Measurements from ENCODE around the gene RAB11FIP3.
"Not testable (repeated sequence)": the region's sequence is repeated elsewhere in the genome, so short reads cannot be mapped to it uniquely, and the experiment has no call there.

The RAB11FIP3 gene

DNA sequence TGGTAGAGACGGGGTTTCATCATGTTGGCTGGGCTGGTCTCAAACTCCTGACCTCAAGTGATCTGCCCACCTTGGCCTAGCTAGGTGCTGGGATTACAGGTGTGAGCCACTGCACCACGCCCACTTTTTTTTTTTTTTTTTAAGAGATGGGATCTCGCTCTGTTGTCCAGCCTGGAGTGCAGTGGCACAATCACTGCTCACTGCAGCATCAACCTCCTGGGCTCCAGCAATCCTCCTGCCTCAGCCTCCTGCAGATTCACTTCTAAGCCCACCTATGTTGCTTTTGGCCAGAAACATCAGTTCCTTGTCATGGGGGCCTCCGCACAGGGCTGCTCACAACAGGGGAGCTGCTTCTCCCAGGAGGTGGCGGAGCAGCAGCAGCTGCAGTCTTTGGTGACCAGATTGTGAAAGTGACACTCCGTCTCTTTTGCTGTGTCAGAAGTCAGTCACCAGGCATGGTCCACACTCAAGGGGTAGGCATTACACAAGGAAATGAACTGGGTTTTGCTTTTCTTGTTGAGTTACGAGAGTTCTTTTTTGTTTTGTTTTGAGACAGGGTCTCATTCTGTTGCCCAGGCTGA lies 32.9 kb upstream of the RAB11FIP3 start:
- no peak for DNase-seq (ENCODE audit: low read depth in 1 of 2, low spot score in 1 of 2)

DNA sequence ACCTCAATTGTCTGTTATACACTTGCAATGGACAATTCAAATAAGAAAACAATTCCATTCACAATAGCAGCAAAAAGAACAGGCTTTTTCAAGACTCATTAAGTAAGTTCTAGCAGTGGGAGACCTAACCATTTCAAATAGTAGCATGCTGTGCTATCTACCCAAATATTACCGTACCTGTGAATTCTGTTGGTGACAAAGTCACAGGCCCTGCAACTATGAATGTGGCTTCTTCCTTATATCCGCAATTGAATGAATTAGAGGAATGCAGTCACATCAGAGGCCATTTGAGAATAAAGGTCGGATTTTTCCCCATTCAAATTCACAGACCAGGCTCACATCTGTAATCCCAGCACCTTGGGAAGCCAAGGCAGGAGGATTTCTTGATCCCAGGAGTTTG lies 29.2 kb upstream of the RAB11FIP3 start:
- no peak for DNase-seq (ENCODE audit: low read depth in 1 of 2, low spot score in 1 of 2)

DNA sequence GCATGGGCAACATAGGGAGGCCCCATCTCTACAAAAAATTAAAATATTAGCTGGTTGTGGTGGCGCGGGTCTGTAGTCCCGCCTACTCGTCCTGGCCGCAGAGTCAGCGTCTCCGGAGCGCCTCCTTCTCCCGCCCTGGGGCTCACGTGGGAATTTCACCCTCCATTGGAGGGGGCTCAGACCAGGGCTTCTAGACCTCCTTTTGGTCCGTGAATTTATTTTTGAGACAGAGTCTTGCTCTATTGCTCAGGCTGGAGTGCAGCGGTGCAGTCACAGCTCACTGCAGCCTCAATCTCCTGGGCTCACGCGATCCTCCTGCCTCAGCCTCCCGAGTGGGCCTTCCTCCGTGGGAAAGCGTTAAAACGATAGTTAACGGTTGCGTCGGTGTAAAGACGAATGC lies 28.8 kb upstream of the RAB11FIP3 start:
- DNase-seq (ENCODE audit: low read depth in 1 of 2, low spot score in 1 of 2) = no peak

DNA sequence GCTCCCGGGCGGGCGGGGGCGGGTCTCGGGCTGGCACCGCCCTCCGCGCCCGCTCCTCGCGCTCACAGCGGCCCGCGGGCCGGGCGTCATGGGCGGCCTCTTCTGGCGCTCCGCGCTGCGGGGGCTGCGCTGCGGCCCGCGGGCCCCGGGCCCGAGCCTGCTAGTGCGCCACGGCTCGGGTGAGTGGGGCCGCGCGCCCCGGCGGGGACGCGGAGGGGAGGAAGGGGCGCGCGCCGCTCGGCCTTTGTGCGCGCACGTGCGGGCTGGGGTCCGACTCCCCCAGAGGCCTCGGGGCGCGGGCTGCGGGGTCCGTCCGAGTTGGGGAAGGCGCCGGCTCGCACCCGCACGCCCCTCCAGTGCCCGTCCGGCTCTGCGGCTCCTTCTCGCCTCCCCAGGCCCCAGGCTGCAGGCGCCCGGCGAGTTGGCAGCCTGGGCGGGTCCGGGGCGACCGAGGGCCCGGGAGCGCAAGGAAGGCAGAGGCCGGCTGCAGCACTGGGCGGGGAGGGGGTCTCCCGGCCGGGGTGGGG lies 28.3 kb upstream of the RAB11FIP3 start, which contains the start of gene NME4:
Gene NME4, plus strand, starts transcription at position 65 of the 527 bp plus-strand sequence. Its CDS starts 24 bp downstream, at position 89.
- no peak for DNase-seq (ENCODE audit: low read depth in 1 of 2, low spot score in 1 of 2)

DNA sequence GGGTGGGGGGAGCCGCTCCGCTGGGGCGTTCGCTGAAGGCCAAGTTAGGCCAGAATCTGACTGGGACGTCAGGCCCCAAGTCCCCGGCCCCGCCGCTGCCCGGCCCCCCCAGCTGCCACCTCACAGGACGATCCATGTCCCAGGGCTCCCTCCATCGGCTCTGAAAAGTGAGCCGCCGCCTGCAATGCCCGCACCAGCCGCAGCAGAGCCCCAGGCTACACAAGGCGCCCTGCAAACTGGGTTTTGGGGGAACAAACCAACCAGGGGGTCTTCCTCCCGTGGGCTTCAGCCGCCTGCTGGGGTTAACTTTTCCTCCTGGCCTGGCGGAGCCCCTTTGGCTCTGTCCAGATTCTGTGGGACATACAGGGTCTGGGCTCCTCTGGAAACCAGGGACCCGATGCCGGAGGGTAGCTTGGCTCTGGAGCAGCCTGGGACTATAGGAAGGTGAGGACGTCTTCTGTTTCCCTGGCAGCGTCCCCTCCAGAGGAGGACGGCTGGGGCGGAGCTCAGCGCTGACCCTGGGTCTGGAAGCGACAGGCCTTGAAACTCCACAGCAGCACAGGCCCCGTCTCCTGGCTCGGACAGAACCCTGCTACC lies 27.6 kb upstream of the RAB11FIP3 start:
- DNase-seq (ENCODE audit: low read depth in 1 of 2, low spot score in 1 of 2) = no peak

DNA sequence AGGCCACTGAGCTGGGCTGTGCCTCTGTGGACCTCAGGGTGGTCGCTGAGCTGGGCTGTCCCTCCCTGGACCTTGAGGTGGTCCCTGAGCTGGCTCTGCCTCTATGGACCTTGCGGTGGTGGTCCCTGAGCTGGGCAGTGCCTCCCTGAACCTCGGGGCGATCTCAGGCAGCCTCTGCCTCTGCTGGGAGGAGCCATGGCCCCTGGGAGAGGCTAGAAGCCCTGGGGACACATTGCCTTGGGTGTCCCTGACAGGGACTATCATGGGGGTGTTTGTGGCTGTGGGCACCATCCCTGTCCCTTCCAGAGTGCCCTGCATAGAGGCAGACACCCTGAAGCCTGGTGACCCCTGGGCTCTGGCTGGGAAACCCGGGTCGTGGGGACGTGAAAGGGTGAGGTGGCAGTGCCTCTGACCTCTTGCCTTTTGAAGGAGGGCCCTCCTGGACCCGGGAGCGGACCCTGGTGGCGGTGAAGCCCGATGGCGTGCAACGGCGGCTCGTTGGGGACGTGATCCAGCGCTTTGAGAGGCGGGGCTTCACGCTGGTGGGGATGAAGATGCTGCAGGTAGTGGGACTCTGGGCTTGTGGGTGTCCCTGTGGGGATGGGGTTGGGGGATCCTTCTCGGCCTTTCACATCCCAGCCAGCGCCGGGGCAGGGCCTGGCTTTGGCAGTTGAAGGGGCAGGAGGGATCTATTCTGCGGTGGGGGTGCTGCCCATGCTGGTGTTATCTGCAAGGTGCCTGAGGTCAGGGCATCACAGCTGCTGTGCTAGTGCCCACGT lies 26.7 kb upstream of the RAB11FIP3 start:
- no peak for DNase-seq (ENCODE audit: low read depth in 1 of 2, low spot score in 1 of 2)

DNA sequence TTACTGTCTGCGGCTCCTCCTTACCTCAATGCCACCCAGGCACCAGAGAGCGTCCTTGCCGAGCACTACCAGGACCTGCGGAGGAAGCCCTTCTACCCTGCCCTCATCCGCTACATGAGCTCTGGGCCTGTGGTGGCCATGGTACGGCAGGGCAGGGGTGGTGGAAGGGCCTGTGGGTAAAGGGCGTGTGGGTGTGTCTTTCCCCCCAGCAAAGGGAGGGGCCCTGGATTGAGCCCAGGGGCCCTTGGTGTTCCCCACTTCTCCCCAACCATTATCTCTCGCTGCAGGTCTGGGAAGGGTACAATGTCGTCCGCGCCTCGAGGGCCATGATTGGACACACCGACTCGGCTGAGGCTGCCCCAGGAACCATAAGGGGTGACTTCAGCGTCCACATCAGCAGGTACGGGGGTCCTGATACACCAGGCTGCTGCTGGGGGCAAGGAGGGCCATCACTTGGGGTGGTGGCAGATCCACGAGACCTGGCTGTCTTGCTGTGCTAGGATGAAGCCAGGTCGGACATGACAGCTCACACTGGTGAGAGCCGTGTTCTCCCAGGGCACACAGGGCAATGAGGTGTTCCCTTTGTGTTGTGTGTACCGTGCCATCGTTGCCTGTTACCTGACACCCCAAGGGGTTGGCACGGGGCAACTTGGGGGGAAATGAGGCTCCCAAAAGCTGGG lies 26.0 kb upstream of the RAB11FIP3 start:
- no peak for DNase-seq (ENCODE audit: low read depth in 1 of 2, low spot score in 1 of 2)

DNA sequence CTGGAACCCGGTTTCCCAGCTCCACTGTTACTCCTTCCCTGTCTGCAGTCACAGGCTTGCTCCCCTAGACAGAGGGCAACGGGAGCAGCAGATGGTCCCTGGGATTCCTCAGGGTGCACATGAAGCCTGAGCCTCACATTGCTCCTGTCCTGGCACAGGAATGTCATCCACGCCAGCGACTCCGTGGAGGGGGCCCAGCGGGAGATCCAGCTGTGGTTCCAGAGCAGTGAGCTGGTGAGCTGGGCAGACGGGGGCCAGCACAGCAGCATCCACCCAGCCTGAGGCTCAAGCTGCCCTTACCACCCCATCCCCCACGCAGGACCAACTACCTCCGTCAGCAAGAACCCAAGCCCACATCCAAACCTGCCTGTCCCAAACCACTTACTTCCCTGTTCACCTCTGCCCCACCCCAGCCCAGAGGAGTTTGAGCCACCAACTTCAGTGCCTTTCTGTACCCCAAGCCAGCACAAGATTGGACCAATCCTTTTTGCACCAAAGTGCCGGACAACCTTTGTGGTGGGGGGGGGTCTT lies 25.3 kb upstream of the RAB11FIP3 start:
- no peak for DNase-seq (ENCODE audit: low read depth in 1 of 2, low spot score in 1 of 2)

DNA sequence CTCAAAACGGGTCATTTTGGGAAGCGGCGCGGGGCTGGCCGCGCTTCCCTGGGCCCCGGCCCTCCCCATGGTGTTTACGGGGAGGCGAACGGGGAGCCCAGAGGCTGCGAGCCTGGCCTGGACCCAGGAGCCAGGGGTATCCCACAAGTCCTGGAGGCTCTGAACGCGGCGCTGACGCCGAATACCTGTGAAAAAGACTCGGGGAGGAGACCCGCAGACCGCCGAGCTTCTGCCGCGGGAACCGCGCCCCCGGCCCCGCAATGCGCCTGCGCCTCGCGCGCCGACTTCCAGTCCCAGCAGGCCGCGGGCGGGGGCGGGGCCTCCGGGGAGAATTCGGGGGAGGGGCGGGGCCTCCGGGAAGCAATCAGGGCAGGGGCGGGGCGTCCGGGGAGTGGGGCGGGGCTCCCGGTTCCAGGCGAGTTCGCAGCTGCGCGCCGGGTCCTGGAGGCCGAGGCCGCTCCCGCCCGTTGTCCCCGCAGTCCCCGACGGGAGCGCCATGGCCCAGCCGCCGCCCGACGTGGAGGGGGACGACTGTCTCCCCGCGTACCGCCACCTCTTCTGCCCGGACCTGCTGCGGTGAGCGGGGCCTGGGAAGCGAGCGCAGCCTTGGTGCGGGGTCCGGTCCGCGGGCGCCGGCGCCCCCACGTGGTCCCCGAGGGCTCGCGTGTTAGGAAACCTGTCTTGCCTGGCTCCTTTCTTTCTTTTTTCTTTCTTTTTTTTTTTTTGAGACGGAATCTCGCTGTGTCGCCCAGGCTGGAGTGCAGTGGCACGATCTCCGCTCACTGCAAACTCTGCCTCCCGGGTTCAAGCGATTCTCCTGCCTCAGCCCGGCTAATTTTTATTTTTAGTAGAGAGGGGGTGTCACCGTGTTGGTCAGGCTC lies 23.7 kb upstream of the RAB11FIP3 start, which contains the start of gene DECR2:
Gene DECR2, plus strand, starts transcription at position 418 of the 881 bp plus-strand sequence. Its CDS starts 79 bp downstream, at position 497.
- DNase-seq (ENCODE audit: low read depth in 1 of 2, low spot score in 1 of 2) = peak; percentile 98 to 100

DNA sequence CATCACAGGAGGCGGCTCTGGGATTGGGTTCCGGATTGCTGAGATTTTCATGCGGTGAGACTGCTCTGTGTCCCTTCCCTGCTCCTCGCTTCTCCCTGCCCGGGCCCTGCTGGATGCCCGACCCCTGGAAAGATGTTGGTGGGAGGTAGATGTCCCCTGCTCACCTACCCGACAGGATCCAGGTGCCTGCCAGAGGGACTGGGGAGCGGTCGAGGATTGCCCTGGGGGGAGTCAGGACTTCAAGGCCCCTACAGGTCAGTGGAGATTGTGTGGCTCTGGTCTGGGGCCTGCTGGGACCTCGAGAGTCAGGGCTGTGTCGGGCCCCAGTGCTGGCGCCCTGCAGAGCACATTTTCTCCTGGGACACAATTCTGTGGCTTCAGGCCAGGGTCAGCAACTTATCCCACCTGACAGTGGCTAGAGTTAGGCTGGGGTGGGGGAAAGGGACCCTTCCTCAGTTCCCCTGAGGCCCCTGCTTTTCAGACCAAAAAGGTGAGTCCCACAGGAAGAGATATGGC lies 20.4 kb upstream of the RAB11FIP3 start:
- no peak for DNase-seq (ENCODE audit: low read depth in 1 of 2, low spot score in 1 of 2)

DNA sequence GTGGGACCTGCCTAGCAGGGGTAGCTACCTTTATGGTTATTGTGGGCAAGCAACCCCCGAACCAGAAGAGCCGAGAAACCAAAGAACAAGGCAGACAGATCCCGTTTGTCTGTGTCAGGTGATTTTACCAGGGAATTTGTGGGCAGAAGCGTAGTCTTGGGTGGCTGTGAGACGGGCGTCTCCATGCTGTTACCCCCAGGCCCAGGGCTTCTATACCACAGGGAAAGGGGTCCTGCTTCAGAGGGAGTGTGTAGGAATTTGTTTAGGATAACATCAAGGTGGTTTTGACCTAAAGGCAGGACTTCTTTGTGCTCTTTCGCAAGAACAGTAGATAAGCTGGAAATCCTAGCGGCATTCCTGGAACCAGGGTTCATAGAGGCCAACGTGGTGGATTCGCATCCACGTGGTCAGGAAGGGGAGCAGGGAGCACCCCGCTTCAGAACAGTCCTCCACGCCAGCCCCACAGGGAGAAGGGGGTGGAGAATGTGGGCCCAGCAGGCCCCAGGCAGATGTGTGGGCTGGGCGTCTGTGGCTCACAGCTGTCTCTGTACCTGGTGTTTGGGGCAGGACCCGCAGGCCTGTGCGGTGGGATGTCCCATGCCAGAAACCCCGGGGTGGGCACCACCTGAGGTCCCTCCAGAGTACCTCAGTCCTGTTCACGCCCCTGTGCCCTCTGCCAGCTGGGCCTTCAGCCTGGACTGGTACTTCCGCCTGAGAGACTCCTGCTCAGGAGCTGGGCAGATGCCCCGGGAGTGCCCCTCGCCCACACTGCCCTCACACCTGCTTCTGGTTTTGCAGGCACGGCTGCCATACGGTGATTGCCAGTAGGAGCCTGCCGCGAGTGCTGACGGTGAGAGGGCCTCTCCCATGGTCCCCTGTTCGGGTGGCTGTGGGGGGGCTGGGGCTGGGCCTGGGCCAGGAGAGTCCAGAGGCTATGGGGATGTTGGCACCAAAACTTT lies 19.6 kb upstream of the RAB11FIP3 start:
- no peak for DNase-seq (ENCODE audit: low read depth in 1 of 2, low spot score in 1 of 2)

DNA sequence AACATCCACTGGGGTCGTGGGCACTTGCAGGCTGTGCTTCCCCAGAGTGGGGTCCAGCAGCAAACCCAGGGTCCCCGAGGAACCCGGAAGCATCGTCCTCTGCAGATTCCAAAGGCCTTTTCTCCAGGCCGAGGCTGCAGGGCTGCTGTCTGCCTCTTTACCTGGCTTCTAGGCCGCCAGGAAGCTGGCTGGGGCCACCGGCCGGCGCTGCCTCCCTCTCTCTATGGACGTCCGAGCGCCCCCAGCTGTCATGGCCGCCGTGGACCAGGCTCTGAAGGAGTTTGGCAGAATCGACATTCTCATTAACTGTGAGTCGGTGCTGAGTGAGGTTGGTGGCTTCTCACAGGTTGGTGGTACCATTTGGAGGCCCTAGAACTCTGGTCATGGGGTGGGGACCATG lies 18.2 kb upstream of the RAB11FIP3 start:
- no peak for DNase-seq (ENCODE audit: low read depth in 1 of 2, low spot score in 1 of 2)

DNA sequence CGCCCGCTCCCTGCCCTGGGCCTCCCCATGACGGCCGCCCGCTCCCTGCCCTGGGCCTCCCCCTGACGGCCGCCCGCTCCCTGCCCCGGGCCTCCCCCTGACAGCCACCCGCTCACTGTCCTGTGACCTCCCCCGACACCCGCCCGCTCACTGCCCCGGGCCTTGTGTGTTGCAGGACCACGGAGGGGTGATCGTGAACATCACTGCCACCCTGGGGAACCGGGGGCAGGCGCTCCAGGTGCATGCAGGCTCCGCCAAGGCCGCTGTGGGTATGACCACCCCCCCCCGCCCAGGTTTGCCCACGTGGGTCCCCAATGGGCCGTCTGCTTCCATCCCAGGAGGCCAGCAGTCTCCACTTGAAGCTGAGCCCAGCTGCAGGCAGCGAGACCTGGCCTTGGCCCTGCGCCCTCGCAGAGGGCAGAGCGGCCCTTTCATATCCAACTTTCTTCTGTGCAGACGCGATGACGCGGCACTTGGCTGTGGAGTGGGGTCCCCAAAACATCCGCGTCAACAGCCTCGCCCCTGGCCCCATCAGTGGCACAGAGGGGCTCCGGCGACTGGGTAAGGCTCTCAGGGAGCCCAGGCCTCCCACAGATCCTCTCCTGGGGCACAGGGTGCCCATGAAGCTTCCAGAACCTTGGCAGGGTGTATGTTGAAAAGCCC lies 14.8 kb upstream of the RAB11FIP3 start:
- no peak for DNase-seq (ENCODE audit: low read depth in 1 of 2, low spot score in 1 of 2)

DNA sequence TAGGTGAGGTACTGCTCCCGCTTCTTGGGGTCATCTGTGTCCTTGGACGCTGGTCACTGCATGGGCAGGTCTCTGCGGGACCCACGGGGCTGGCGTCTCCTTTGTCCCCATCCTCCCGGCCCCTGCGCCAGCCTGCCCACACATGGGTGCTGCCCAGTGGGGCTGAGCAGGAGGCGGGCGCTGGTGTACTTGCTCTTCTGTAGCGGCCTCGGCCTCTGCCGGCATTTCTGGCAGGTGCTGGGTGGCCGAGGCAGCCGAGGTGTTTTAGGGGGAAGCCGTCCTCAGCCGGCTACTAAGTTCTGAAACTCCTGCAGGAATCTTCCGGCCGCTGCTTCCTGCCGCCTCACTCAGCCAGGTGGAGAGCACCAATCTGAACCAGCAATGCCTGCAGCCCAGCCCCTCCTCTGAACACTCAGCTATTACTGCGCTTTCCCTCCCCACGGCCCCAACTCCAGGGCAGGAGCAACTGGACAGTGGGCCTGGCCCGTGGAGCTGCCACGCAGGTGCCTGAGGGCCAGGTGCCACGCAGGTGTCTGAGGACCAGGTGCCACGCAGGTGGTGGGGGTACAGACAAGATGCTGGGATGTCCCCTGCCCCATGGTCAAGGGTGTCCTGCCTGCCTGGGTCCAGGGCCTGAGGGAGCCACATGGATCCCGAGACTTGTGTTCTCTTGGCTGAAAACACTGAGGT lies 13.7 kb upstream of the RAB11FIP3 start:
- no peak for DNase-seq (ENCODE audit: low read depth in 1 of 2, low spot score in 1 of 2)

DNA sequence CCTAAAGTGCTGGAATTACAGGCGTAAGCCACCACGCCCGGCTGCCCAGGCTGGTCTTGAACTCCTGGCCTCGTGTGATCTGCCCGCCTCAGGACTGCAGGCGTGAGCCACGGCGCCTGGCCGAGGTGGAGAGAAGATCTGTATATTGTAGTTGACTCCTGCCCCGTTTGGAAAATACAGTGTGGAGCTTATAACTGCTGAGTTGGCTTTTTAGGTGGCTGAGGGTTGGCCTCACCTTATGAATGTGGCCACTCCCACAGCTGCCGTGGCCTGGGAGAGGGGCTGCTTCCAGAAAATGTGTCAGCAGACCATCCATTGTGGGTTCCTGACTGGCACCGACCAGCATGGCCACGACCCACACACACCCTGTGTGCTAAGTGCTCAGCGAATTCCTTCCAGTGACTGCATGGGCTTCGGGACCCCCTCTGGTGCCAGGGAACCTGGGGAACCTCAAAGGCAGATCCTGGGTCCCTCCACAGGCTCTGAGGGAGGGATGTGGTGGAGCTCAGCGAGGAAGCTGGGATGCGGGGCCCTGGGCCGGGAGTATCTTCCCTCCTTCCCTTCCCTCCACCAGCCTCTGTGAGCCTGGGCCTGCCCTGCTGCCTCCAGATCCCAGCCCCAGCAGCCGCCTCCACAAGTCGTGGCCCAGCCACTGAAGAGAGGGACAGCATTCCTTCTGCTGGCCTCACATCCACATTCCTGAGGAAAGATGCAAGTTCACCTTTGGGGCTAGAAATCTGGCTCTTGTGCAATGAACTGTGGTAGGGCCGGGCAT lies 10.9 kb upstream of the RAB11FIP3 start:
- no peak for DNase-seq (ENCODE audit: low read depth in 1 of 2, low spot score in 1 of 2)

DNA sequence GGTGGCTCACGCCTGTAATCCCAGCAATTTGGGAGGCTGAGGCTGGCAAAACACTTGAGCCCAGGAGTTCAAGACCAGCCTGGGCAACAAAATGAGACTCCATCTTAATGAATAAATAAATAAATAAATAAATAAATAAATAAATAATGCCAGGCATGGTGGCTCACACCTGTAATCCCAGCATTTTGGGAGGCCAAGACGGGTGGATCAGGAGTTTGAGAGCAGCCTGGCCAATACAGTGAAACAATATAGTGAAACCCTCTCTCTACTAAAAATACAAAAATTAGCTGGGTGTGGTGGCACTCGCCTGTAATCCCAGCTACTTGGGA lies 10.3 kb upstream of the RAB11FIP3 start:
- DNase-seq (ENCODE audit: low read depth in 1 of 2, low spot score in 1 of 2) = not testable (repeated sequence)

DNA sequence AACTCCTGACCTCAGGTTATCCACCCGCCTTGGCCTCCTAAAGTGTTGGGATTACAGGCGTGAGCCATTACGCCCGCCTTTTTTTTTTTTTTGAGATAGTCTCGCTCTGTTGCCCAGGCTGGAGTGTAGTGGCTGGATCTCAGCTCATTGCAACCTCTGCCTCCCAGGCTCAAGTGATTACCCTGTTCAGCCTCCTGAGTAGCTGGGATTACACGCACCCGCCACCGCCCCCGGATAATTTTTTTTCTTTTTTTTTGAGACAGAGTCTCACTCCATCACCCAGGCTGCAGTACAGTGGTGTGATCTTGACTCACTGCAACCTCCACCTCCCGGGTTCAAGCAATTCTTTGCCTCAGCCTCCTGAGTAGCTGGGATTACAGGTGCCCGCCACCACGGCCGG lies 3.3 kb upstream of the RAB11FIP3 start:
- not testable (repeated sequence) for DNase-seq (ENCODE audit: low read depth in 1 of 2, low spot score in 1 of 2)

All from stimulated activated CD4-positive, alpha-beta T cell treated with anti-CD3 and anti-CD28 coated beads, Interleukin-15, amount 100 ng/mL, for 1 hour (primary cell).